WERI-Rb-1 (cell line): ENCODE measurements around the gene MEST.

ENCODE experiments used
- DNase-seq: peaks from one replicate; pipeline ENCODE4 v3.0.0-alpha.2; 2020
- H3K27ac ChIP-seq: fragments of 250-450 bp; sonication (Bioruptor Pico); 2 replicates; pipeline ENCODE4 v1.5.1; 2020; ENCODE audit warnings: mild to moderate bottlenecking, moderate library complexity
- H3K27me3 ChIP-seq: fragments of 250-450 bp; sonication (Bioruptor Pico); 2 replicates; pipeline ENCODE4 v1.5.1; 2021; ENCODE audit warnings: mild to moderate bottlenecking, low read depth, moderate library complexity; ENCODE audit not compliant: insufficient read depth, severe bottlenecking
- H3K36me3 ChIP-seq: fragments of 250-450 bp; sonication (Bioruptor Pico); 2 replicates; pipeline ENCODE4 v1.5.1; 2020; ENCODE audit warnings: mild to moderate bottlenecking, moderate library complexity
- H3K4me3 ChIP-seq: 2 replicates; pipeline ENCODE4 v1.5.1; 2011; ENCODE audit warnings: low read depth, mild to moderate bottlenecking, control low read depth, low read length
- H3K9me3 ChIP-seq: fragments of 250-450 bp; sonication (Bioruptor Pico); 2 replicates; pipeline ENCODE4 v1.5.1; 2021; ENCODE audit warnings: mild to moderate bottlenecking, moderate library complexity; ENCODE audit not compliant: severe bottlenecking
- CTCF ChIP-seq: IDR thresholded peaks from 2 replicates; pipeline ENCODE4 v1.5.1; 2011; ENCODE audit warnings: low read depth, mild to moderate bottlenecking, control low read depth, inconsistent platforms, low read length

MEST gene

GRCh38 chr7:130452951-130453350 is 38.9 kb upstream of the MEST start:
- peaks cover 6% of the 10 kb centered on the region for H3K9me3 ChIP-seq
- DNase-seq = no peak
- no peaks in the 10 kb centered on the region for H3K36me3 ChIP-seq
- H3K27me3 ChIP-seq = no peaks in the 10 kb centered on the region
- H3K4me3 ChIP-seq = no peak overlapping the region
- TF ChIP-seq CTCF = no peak
- no peak overlapping the region for H3K27ac ChIP-seq

- Histone ChIP-seq H3K9me3 (peaks cover 8% of the 10 kb centered on the region), H3K36me3 (no peaks in the 10 kb centered on the region), H3K4me3 (no peak overlapping the region), H3K27ac (no peak overlapping the region), H3K27me3 (no peaks in the 10 kb centered on the region)
- no peak for TF ChIP-seq CTCF
- DNase-seq = no peak
Observed at GRCh38 chr7:130454959-130455358, 36.9 kb upstream of the MEST start.

GRCh38 chr7:130458257-130458656 is 33.6 kb upstream of the MEST start:
- no peak overlapping the region for H3K4me3 ChIP-seq
- no peak for DNase-seq
- H3K36me3 ChIP-seq = no peaks in the 10 kb centered on the region
- no peak for TF ChIP-seq CTCF
- H3K9me3 ChIP-seq = peaks cover 8% of the 10 kb centered on the region
- H3K27ac ChIP-seq = no peak overlapping the region
- H3K27me3 ChIP-seq = no peaks in the 10 kb centered on the region

- TF ChIP-seq CTCF = no peak
- H3K27me3 ChIP-seq = no peaks in the 10 kb centered on the region
- H3K9me3 ChIP-seq = peaks cover 8% of the 10 kb centered on the region
- DNase-seq = no peak
- no peak overlapping the region for H3K27ac ChIP-seq
- H3K36me3 ChIP-seq = no peaks in the 10 kb centered on the region
- H3K4me3 ChIP-seq = no peak overlapping the region
Observed at GRCh38 chr7:130461272-130461671, 30.6 kb upstream of the MEST start.

GRCh38 chr7:130463553-130464434 is 28.1 kb upstream of the MEST start:
- Histone ChIP-seq H3K4me3 (no peak overlapping the region), H3K27me3 (no peaks in the 10 kb centered on the region), H3K27ac (no peak overlapping the region), H3K9me3 (peaks cover 8% of the 10 kb centered on the region), H3K36me3 (no peaks in the 10 kb centered on the region)
- TF ChIP-seq CTCF = no peak
- DNase-seq = no peak

GRCh38 chr7:130468612-130469011 is 23.3 kb upstream of the MEST start:
- Histone ChIP-seq H3K27ac (no peak overlapping the region), H3K36me3 (no peaks in the 10 kb centered on the region)
- DNase-seq = no peak

More at GRCh38 chr7:130468612-130469011, 23.3 kb upstream of the MEST start:
- TF ChIP-seq CTCF = no peak
- no peaks in the 10 kb centered on the region for H3K9me3 ChIP-seq
- no peak overlapping the region for H3K4me3 ChIP-seq
- no peaks in the 10 kb centered on the region for H3K27me3 ChIP-seq
